Ovary (tissue), 9 donors: ENCODE results near the gene ITPR2. TPM values are rescaled to one million over a fixed set of nuclear protein-coding genes. Genes with fewer than 3 reads are reported as not detected.

Experiments used
- DNase-seq, 5 donors: peaks; one replicate each; pipeline ENCODE4 v3.0.0-alpha.2; 2019 to 2020
- H3K27ac ChIP-seq, 2 donors: fragments of 200-600 bp; one replicate each; pipeline versions ENCODE4 v1.5.1 to v1.8.0; 2019 to 2022
- H3K27me3 ChIP-seq: fragments of 200-600 bp; one replicate; pipeline ENCODE4 v1.8.0; 2022
- H3K36me3 ChIP-seq: fragments of 200-600 bp; sonication (generic); one replicate; pipeline ENCODE4 v1.5.1; 2019
- H3K4me1 ChIP-seq: one replicate; pipeline ENCODE4 v1.8.1; 2013; ENCODE audit warnings: mild to moderate bottlenecking, moderate library complexity; ENCODE audit not compliant: insufficient read depth
- H3K4me3 ChIP-seq: fragments of 200-600 bp; sonication (generic); one replicate; pipeline ENCODE4 v1.5.1; 2017
- H3K9me3 ChIP-seq, 2 donors: fragments of 200-600 bp in 1 of 2; sonication (generic) in 1 of 2; one replicate each; pipeline versions ENCODE4 v1.5.1 to v1.8.1; 2013 to 2019; ENCODE audit warnings: mild to moderate bottlenecking in 1 of 2, moderate library complexity in 1 of 2
- EP300 ChIP-seq: sonication (generic); formaldehyde crosslinking; IDR thresholded peaks from one replicate; pipeline ENCODE4 v1.6.1; 2017; ENCODE audit warnings: antibody characterized with exemption
- POLR2A ChIP-seq: fragments of 450-650 bp; IDR thresholded peaks from one replicate; pipeline ENCODE4 v1.6.1; 2017; ENCODE audit warnings: antibody characterized with exemption, mild to moderate bottlenecking, moderate library complexity
- WGBS, 3 donors: extraction: QIAGEN DNeasy Blood & Tissue Kit in 1 of 3; methylation state at CpG; one replicate each; pipeline versions ENCODE4 v1.1.5 to v1.1.7; 2013 to 2017; 5-methylcytosine and 5-hydroxymethylcytosine counted together
- intact Hi-C, 4 donors: fragments of 100-400 bp; cut with DNase I; formaldehyde crosslinking; loops; one replicate each; pipeline versions ENCODE4 v1.11.0 to v1.15.1; 2022 to 2023
- polyA plus RNA-seq, 2 donors: library from polyadenylated mRNA; stranded (reverse); fragments of 200-250 nt in 1 of 2; fragments of 350-450 nt in 1 of 2; fragmentation: Illumina TruSeq in 1 of 2; extraction: RNeasy Lipid Tissue Mini Kit (QIAGEN cat#74804) in 1 of 2; gene quantifications; one replicate each; pipeline ENCODE4 v1.2.3, GENCODE V29; 2013 to 2014
- total RNA-seq, 7 donors: library from RNA; depleted of rRNA in 2 of 7; stranded (reverse); fragments of >200 nt in 2 of 7; fragmentation: NEBNext Ultra II Directional in 3 of 7; extraction: Animal tissue kit (Norgen Biotek cat#: 25700) in 3 of 7; gene quantifications; one replicate each; pipeline versions ENCODE4 v1.1.0 to v1.2.4, GENCODE V29; 2016 to 2023
- TF ChIP-seq, protein P1 (sequence below), 3 donors: fragments of 450-650 bp in 2 of 3; fragments of 200-600 bp in 1 of 3; IDR thresholded peaks; one replicate each; pipeline versions ENCODE4 v1.5.1 to v1.8.0; 2016 to 2022; ENCODE audit warnings: antibody characterized with exemption in 3 of 3, mild to moderate bottlenecking in 1 of 3
- donor health status: DM: no; HTN: no; CAD: no; lungs with moderate emphysema.
- donor health status: DM: no; HTN: no; CAD: no.
- donor health status: Bipolar disorder and iron deficiency.
- donor health status: DM: yes; HTN: yes; CAD: no.
- donor health status: DM: no; HTN: no; CAD: no.
- donor health status: DM: yes; HTN: yes; CAD: no.

ITPR2 gene
- total and polyA plus RNA-seq, 9 donors: 5.9 to 51.1 (median 32.9) TPM

DNA sequence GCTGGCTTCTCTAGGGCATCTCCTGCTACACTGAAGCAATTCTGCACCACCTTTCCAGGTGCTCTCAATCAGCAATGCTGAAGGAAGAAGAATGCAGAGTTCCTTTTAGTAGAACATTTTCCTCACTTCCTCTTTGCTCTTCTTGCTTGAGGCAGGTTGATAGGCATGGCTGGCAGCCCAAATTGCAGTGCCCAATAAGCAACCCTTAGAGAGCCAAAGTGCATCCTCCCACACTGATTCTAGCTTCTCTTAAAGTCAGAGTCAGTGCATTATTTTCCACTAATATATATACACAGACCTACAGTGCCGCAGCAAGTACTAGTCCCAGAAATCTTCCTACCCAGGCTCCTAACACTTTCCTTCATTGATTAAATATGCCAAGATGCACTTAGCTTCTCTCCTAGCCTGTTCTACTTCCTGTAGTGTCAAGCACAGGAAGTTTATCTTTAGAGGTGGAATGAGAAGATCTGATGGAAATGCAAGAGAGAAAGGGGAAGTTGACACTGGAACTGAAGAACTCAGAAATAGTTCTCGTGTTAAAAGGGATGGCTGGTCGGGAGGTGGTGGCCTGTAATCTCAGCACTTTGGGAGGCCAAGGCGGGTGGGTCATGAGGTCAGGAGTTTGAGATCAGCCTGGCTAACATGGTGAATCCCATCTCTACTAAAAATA, 504.9 kb downstream of the ITPR2 start:
- TF ChIP-seq, protein P1, sequence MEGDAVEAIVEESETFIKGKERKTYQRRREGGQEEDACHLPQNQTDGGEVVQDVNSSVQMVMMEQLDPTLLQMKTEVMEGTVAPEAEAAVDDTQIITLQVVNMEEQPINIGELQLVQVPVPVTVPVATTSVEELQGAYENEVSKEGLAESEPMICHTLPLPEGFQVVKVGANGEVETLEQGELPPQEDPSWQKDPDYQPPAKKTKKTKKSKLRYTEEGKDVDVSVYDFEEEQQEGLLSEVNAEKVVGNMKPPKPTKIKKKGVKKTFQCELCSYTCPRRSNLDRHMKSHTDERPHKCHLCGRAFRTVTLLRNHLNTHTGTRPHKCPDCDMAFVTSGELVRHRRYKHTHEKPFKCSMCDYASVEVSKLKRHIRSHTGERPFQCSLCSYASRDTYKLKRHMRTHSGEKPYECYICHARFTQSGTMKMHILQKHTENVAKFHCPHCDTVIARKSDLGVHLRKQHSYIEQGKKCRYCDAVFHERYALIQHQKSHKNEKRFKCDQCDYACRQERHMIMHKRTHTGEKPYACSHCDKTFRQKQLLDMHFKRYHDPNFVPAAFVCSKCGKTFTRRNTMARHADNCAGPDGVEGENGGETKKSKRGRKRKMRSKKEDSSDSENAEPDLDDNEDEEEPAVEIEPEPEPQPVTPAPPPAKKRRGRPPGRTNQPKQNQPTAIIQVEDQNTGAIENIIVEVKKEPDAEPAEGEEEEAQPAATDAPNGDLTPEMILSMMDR (IDR thresholded peaks at IDR 0.05): no peak
- TF ChIP-seq POLR2A: no peak
- no peak for TF ChIP-seq EP300
- 81 to 95% (median 90%) methylated on average over 4 of the region's 4 CpGs for WGBS, 3 donors
- Histone ChIP-seq H3K9me3 (no peaks in the 10 kb centered on the region), H3K36me3 (no peaks in the 10 kb centered on the region), H3K27ac (no peak overlapping the region), H3K4me3 (no peak overlapping the region), H3K27me3 (no peaks in the 10 kb centered on the region), H3K4me1 (peaks cover 3% of the 10 kb centered on the region)
- intact Hi-C loops: no loop called here
- DNase-seq: no peak

DNA sequence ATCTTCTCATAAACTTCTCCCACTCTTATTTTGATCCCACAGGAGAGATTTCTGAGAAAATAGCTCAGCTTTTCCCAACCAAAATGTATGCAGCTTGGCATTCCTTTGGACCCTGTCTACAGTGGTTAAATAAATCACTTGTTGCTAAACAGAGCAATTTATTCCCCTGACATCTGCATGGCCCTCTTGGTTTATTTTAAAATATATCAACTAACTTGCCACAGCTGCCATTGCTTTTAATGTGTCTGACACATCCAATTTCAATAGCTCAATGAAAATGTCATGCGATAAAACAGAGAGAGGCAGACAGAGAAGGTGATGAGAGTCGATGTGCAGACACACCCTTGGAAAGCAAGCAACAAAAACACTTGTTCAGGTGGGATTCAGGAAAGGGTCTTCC, 509.3 kb downstream of the ITPR2 start:
- 82 to 86% (median 84%) methylated on average over 2 of the region's 2 CpGs for WGBS, 3 donors
- TF ChIP-seq POLR2A: no peak
- TF ChIP-seq, protein P1 (IDR thresholded peaks at IDR 0.05): no peak
- no peak for TF ChIP-seq EP300
- Histone ChIP-seq H3K27me3 (no peaks in the 10 kb centered on the region), H3K4me1 (peaks cover 1% of the 10 kb centered on the region), H3K27ac (no peak overlapping the region), H3K9me3 (no peaks in the 10 kb centered on the region), H3K36me3 (no peaks in the 10 kb centered on the region), H3K4me3 (no peak overlapping the region)
- DNase-seq: no peak
- intact Hi-C loops: no loop called here

DNA sequence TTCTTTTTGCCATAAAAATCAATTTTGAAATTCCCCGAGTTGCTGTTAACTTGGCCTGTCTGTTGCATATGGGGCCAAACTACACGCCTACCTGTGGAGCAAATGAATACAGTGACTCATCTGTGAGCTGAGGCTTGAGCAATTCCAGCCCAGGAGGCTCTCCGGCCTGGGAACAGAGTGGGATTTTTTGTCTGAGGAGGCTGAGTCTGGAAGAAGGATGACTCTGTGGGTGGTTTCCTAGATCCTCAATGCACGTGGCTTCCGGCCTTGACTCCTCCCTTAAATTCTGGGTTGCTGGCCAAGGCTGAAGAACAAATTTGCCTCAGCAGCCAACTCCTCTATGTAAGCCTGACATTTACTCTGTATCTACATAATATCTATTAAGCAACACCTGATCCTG, 513.5 kb downstream of the ITPR2 start:
- DNase-seq: peak; percentile 73 to 81 (median 75)

DNA sequence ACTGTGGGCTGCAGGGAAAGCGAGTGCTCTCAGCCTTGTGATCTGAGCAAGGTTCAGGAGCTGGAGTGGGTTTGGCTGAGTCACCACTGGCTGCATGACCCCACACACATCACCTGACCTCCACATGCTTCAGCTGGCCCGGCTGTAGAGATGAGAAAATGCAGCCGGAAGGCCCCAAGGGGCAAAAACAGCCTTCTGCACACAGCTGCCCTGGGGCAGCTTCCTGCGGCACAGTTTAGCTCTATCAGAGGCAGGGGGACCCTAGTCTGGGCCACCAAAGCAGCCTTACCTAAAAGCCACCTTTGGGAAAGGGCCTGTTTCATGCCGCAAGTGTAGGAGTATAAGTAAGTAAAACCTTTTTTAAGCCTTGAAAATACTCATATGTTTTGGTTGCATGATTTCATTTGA, 514.3 kb downstream of the ITPR2 start:
- DNase-seq: peak; percentile 75 to 83 (median 79)

More for the DNA sequence above, 513.5 kb downstream of the ITPR2 start:
- Histone ChIP-seq H3K9me3 (no peaks in the 10 kb centered on the region), H3K4me1 (peaks cover 11% of the 10 kb centered on the region), H3K36me3 (no peaks in the 10 kb centered on the region), H3K27ac (peak overlapping the region in 1 of 2 donors; percentile 28), H3K4me3 (no peak overlapping the region), H3K27me3 (no peaks in the 10 kb centered on the region)
- intact Hi-C loops: loop anchor here in 1 of 4 donors (5.0 to 10.0 kb wide), 2 partner anchors 125 to 187 kb away; partner anchors contain the start of gene SSPN
- TF ChIP-seq POLR2A (no peak), EP300 (no peak)
- 19 to 28% (median 19%) methylated on average over 5 of the region's 5 CpGs for WGBS, 3 donors

More for the DNA sequence above, 514.3 kb downstream of the ITPR2 start:
- H3K4me3 ChIP-seq: no peak overlapping the region
- H3K36me3 ChIP-seq: no peaks in the 10 kb centered on the region
- no peaks in the 10 kb centered on the region for H3K27me3 ChIP-seq
- H3K27ac ChIP-seq: peak overlapping the region in 1 of 2 donors; percentile 36
- H3K4me1 ChIP-seq: peaks cover 11% of the 10 kb centered on the region
- H3K9me3 ChIP-seq: no peaks in the 10 kb centered on the region
- TF ChIP-seq, protein P1 (IDR thresholded peaks at IDR 0.05): no peak
- no peak for TF ChIP-seq POLR2A
- TF ChIP-seq EP300: no peak
- WGBS, 3 donors: 15 to 25% (median 24%) methylated on average over 5 of the region's 5 CpGs
- intact Hi-C loops: loop anchor here in 1 of 4 donors (5.0 to 10.0 kb wide), 2 partner anchors 124 to 186 kb away; partner anchors contain the start of gene SSPN
